Endothelial cell of hepatic sinusoid (primary cell): Measurements from ENCODE around the gene KBTBD12.

ENCODE experiments used
- in situ Hi-C: cut with HindIII; loops from 2 replicates; pipeline ENCODE4 v1.10.0; 2017; ENCODE audit warnings: low sequenced_read_pairs

The KBTBD12 gene

GRCh38 chr3:127949446-127950055, 34.5 kb downstream of the KBTBD12 start:
- in situ Hi-C loops, result loop anchor here (5.0 to 25.0 kb wide), 2 partner anchors 47 to 287 kb away; partner anchors contain the start of gene ABTB1

- in situ Hi-C loops, result loop anchor here (5.0 to 25.0 kb wide), 2 partner anchors 49 to 289 kb away; partner anchors contain the start of gene ABTB1
Measured at GRCh38 chr3:127951276-127951675, 36.2 kb downstream of the KBTBD12 start.

DNA sequence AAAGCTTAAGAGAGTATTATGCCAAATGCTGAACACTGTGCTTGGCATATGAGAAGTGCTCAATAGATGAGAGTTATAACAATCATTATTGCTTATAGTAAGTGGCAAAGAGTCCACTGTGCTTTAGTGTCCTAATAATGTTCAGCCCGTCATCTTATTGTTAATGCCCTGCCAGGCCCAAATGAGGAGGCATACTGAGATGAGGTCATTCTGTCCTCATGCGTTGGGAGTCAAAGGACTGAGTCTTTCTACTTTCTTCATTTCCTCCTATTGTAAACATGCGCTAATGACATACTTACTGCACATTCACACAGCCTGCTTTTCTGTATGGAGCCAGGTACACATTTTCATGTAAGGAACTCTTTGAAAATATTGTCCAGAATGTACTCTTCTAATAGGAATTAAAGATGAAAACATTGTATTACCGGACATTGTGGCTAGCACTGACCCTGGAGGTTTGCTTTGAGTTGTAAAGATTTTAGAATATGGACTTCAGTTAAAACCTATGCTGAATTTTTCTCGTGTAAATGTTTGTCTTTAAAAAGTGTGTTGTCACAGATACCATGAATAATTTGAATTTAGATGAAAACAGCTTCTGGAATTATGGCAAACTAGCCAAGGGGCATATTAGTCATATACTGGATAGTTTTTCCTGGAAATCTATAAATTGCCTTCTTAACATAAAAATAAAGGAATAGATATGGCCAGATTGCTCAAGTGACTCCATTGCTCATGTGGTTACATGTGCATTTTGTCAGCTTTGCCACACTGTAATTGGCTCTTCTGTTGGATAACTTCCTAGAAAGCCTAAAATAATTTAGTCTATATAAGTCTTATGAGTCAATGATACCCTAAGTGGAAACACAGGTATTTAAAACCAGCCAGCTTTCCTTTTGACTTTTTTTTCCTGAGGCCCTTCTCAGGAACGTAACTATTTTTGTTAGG, 38.3 kb downstream of the KBTBD12 start:
- in situ Hi-C loops, result loop anchor here (5.0 to 25.0 kb wide), 2 partner anchors 51 to 291 kb away; partner anchors contain the start of gene ABTB1

GRCh38 chr3:127954640-127955039, 39.6 kb downstream of the KBTBD12 start:
- in situ Hi-C loops, result loop anchor here (5.0 to 25.0 kb wide), 3 partner anchors 48 to 292 kb away; partner anchors contain the start of gene ABTB1

DNA sequence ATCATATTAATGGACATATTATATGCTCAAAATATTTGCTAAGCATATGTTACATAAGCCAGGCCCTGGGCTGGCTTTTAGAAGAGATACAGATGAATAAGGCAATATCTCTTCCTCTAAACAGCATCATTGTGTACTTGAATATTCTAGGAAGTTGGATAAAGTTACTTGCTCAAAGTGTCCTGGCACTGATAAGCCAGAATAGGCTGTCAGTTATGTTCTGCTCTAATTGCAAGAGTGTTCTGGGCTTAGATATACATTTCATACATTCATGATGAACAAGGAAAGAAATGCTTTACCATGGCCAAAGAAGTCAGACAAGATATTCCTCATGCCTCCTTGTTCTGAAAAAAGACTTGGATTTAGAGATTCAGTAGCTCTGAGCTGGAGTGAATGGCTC, 40.7 kb downstream of the KBTBD12 start:
- in situ Hi-C loops, result loop anchor here (5.0 to 25.0 kb wide), 2 partner anchors 47 to 293 kb away; partner anchors contain the start of gene ABTB1

DNA sequence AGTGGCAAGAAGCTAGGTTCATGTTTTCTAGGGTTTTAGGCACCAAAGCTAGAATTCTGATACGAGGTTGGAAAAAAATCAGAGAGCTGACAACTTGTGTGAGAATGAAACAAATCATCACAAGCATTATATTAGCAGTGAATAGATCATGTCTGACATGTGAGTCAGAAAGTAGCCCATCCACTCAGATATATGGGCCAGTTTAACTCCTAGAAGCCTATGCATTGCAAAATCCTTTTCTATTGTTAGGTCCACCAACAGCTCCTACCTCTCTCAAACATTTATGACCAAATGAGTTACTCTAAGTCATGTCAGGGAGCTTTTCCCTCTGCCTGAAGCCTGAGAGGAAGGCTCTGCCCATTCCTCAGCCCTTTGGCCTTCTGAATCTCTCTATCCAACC, 44.0 kb downstream of the KBTBD12 start:
- in situ Hi-C loops, result loop anchor here (5.0 to 25.0 kb wide), 2 partner anchors 43 to 297 kb away; partner anchors contain the start of gene ABTB1

- in situ Hi-C loops, result loop anchor here (5.0 to 25.0 kb wide), 2 partner anchors 42 to 298 kb away; partner anchors contain the start of gene ABTB1
Measured at GRCh38 chr3:127959873-127960272, 44.8 kb downstream of the KBTBD12 start.

GRCh38 chr3:127960421-127960965, 45.5 kb downstream of the KBTBD12 start:
- in situ Hi-C loops, result loop anchor here (25.0 kb wide), 1 partner anchor 298 kb away; the partner anchor contains the start of gene ABTB1

GRCh38 chr3:127961124-127961523, 46.1 kb downstream of the KBTBD12 start:
- in situ Hi-C loops, result loop anchor here (25.0 kb wide), 1 partner anchor 299 kb away; the partner anchor contains the start of gene ABTB1

- in situ Hi-C loops, result loop anchor here (25.0 kb wide), 1 partner anchor 300 kb away; the partner anchor contains the start of gene ABTB1
Measured at GRCh38 chr3:127961963-127962362, 46.9 kb downstream of the KBTBD12 start.

- in situ Hi-C loops, result loop anchor here (25.0 kb wide), 1 partner anchor 301 kb away; the partner anchor contains the start of gene ABTB1
Measured at GRCh38 chr3:127962937-127963336, 47.9 kb downstream of the KBTBD12 start.

DNA sequence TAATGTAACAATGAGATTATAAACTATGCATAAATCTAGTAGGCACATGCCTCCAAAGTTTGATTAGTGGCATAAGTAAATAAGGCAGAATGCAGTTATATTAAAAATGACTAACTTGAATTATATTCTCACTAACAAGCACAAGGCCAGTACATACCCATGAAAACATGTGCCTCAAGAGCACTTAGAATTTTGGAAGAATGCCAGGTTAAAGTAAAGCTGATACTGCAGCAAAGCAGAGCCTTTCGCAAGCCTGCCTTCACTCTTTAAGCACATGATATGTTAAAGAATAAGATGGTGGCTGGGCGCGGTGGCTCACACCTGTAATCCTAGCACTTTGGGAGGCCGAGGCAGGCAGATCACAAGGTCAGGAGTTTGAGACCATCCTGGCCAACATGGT, 49.0 kb downstream of the KBTBD12 start:
- in situ Hi-C loops, result loop anchor here (25.0 kb wide), 1 partner anchor 302 kb away; the partner anchor contains the start of gene ABTB1

DNA sequence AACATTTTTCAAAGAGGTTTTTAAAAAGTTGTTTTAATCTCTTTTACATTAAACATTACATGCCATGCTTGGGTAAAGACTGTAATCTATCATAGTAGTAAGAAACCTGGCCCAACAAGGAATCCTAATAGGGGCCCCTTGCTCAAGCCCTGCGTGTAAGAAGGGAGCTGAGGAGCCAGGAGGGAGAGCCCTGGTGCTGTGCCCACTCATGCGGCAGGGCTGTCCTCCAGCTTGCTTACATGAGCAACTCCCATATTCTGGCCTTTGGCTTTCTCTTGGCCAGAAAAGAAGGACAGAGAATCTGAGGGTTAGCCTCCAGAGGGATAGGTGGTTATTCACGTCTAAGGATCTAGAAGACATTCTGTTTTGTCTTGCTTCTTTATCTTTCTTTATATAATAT, 49.8 kb downstream of the KBTBD12 start:
- in situ Hi-C loops, result loop anchor here (25.0 kb wide), 1 partner anchor 303 kb away; the partner anchor contains the start of gene ABTB1

DNA sequence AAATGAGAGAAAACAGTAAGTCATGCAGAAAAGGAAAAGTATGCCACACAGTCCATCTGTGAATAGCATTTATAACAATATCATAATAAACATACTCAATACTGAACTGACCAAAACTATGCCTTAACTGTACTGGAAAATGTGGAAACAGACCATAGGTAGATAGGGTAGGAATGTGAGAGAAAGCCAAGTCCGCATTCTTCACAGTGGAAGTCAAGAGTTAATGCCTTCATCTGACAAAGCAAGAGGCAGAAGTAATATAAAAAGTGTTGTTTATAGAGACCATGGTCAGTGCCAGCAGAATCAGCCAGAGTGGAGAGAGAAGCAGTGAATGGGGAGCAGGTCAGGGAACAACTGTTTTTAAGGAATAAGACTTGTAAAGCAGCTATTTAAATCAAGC, 52.3 kb downstream of the KBTBD12 start:
- in situ Hi-C loops, result loop anchor here (25.0 kb wide), 1 partner anchor 305 kb away; the partner anchor contains the start of gene ABTB1

DNA sequence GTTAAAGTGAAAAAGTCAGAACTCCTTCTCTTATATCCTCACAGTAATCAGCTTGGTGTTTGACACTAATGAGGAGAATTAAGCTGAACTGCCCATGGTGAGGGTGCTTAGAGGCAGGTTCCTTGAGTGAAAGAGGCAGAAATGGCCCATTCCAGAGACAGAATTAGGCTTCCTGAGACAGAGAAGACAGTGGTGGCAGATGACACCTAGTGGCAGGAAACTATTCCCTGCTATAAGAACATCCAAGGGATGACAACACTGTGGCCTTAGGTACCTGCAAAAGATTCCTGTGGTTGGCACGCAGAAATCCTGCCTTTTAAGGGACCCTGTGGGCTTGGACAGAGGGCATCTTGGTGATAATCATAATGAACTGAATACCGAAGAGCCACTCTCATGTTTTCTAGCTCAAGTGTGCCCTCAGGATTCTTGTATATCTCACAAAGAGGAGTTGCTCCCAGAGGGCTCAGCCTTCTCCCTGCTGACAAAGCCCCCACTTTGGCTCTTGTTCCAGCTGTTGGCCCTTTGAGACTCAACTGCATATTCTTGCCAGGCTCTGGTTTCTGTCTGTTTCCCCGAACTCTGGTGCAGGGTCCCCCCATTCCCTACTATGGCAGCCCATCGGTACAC, 56.0 kb downstream of the KBTBD12 start:
- in situ Hi-C loops, result loop anchor here (25.0 kb wide), 1 partner anchor 309 kb away; the partner anchor contains the start of gene ABTB1

DNA sequence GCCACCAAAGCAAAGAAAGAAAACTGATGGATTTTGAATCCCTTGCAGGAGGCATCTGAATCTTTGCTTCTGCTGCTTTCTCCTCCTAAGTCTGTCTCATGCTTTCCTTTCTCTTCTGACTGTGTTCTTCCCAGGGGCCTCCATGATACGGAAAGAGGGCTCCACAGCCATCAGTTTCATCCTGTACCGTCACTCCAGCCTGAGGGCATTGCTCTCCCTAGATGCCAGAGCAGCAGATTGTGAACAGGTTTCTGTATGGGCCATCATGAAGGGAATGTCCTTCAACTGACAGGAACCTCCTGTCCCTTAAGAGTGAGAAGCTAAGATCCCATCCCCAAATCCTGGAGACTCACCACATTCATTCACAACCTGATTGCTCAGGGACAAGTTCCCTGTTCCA, 59.2 kb downstream of the KBTBD12 start:
- in situ Hi-C loops, result loop anchor here (25.0 kb wide), 1 partner anchor 312 kb away; the partner anchor contains the start of gene ABTB1

GRCh38 chr3:127975153-127976029, 60.4 kb downstream of the KBTBD12 start:
- in situ Hi-C loops, result no loop called here

GRCh38 chr3:127978636-127979035, 63.6 kb downstream of the KBTBD12 start:
- in situ Hi-C loops, result no loop called here

DNA sequence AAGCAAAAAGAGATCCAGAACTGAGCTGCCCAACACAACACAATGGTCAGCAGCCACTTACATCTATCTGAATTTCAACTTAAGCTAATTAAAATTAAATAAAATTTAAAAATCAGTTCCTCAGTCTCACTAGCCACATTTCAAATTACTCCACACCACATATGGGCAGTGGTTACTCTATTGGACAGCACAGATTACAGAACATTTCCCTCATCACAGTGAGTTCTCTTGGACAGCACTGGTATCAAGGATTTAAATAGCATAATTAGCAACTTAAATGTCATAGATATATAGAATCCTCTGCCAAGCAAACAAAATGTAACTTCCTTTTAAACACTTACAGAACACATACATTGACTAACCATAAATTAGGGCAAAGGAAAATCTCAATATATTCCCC, 64.4 kb downstream of the KBTBD12 start:
- in situ Hi-C loops, result no loop called here
